Smooth muscle cell (in vitro differentiated cells): Measurements from ENCODE around the gene ERC2. TPM values are rescaled to one million over a fixed set of nuclear protein-coding genes. Genes with fewer than 3 reads are reported as not detected.

Experiments
- DNase-seq: peaks from one replicate; lab custom pipeline; 2025; ENCODE audit not compliant: unreplicated experiment; lab: John Stamatoyannopoulos, UW
- H2AFZ ChIP-seq: fragments of 200-600 bp; sonication (generic); 2 replicates; pipeline ENCODE4 v1.6.0; 2016; ENCODE audit warnings: antibody characterized with exemption, low read depth, mild to moderate bottlenecking
- H3F3A ChIP-seq: fragments of 200-600 bp; sonication (generic); 2 replicates; pipeline ENCODE4 v1.6.0; 2017; ENCODE audit warnings: antibody characterized with exemption, low read depth
- H3K27ac ChIP-seq: fragments of 200-600 bp; sonication (generic); 2 replicates; pipeline ENCODE4 v1.5.1; 2016; ENCODE audit warnings: low read depth, mild to moderate bottlenecking
- H3K27me3 ChIP-seq: fragments of 200-600 bp; sonication (generic); 2 replicates; pipeline ENCODE4 v1.6.1; 2016; ENCODE audit warnings: low read depth, mild to moderate bottlenecking
- H3K36me3 ChIP-seq: fragments of 200-600 bp; sonication (generic); 2 replicates; pipeline ENCODE4 v1.5.1; 2016; ENCODE audit warnings: low read depth
- H3K4me1 ChIP-seq: fragments of 200-600 bp; sonication (generic); 2 replicates; pipeline ENCODE4 v1.5.1; 2016; ENCODE audit warnings: low read depth
- H3K4me2 ChIP-seq: fragments of 200-600 bp; sonication (generic); 2 replicates; pipeline ENCODE4 v1.6.0; 2016; ENCODE audit warnings: mild to moderate bottlenecking
- H3K4me3 ChIP-seq: fragments of 200-600 bp; sonication (generic); 2 replicates; pipeline ENCODE4 v1.5.1; 2016; ENCODE audit warnings: mild to moderate bottlenecking
- H3K79me2 ChIP-seq: fragments of 200-600 bp; sonication (generic); 2 replicates; pipeline ENCODE4 v1.6.0; 2016; ENCODE audit warnings: low read depth, mild to moderate bottlenecking
- H3K9ac ChIP-seq: fragments of 200-600 bp; sonication (generic); 2 replicates; pipeline ENCODE4 v1.6.0; 2016; ENCODE audit warnings: low read depth
- H3K9me3 ChIP-seq: fragments of 200-600 bp; sonication (generic); replicated peaks from 2 replicates; pipeline ENCODE4 v1.5.1; 2016; ENCODE audit warnings: low read depth
- H4K20me1 ChIP-seq: fragments of 200-600 bp; sonication (generic); 2 replicates; pipeline ENCODE4 v1.6.0; 2016; ENCODE audit warnings: low read depth
- CTCF ChIP-seq: fragments of 200-600 bp; sonication (generic); IDR thresholded peaks from 2 replicates; pipeline ENCODE4 v1.5.1; 2017; ENCODE audit warnings: borderline replicate concordance, mild to moderate bottlenecking, antibody characterized with exemption; ENCODE audit not compliant: insufficient read depth, poor library complexity, severe bottlenecking
- WGBS: methylation state at CpG from one replicate; pipeline ENCODE4 v1.1.7; 2016; ENCODE audit warnings: low lambda C conversion rate; 5-methylcytosine and 5-hydroxymethylcytosine counted together
- polyA plus RNA-seq: library from polyadenylated mRNA; unstranded; fragments of >200 nt; fragmentation: Nextera tagmentation; extraction: Ambion mirVana; gene quantifications from 2 replicates; pipeline ENCODE4 v1.2.1, GENCODE V29; 2016
- total RNA-seq: library from RNA; depleted of rRNA; stranded (reverse); fragments of >200 nt; gene quantifications from 2 replicates; pipeline ENCODE4 v1.2.3, GENCODE V29; 2014

ERC2 gene
- total and polyA plus RNA-seq, 2 experiments from 2014 or later: 1.1 TPM; not detected in 1

DNA sequence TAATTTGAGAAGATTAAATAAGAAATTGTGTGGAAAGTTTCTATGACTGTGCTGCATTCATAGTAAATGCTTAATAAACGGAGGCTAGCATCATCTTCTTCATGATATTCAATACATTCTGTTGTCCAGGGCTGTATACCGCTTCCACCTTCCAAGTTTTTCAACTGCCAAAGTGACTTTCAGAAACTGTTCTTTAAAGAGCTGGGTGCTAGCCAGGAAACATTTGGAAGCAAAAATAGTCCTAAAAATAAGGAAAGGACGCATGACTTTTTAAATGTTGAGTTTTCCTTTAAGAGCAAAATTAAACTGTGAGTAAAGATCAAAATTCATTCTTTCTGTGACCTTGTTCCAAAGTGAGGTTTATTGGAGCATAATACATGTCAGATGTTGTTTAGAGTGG, 9.4 kb upstream of the ERC2 start:
- Histone ChIP-seq H3K4me1 (no peaks in the 10 kb centered on the region), H3F3A (no peaks in the 10 kb centered on the region)
- 74% methylated on average over 3 of the region's 3 CpGs for WGBS

GRCh38 chr3:56476771-56477170, 8.5 kb upstream of the ERC2 start:
- 95% methylated on average over 1 of the region's 1 CpG for WGBS
- H3K9ac ChIP-seq: no peak overlapping the region
- TF ChIP-seq CTCF: no peak
- H3K4me2 ChIP-seq: no peak overlapping the region
- H3K9me3 ChIP-seq: no peaks in the 10 kb centered on the region
- H3K27ac ChIP-seq: no peak overlapping the region
- H3K4me1 ChIP-seq: no peaks in the 10 kb centered on the region
- H3F3A ChIP-seq: no peaks in the 10 kb centered on the region
- no peaks in the 10 kb centered on the region for H3K79me2 ChIP-seq
- H3K27me3 ChIP-seq: peaks cover 55% of the 10 kb centered on the region
- no peak overlapping the region for H3K4me3 ChIP-seq
- no peaks in the 10 kb centered on the region for H3K36me3 ChIP-seq
- H2AFZ ChIP-seq: no peak overlapping the region
- no peak for DNase-seq
- H4K20me1 ChIP-seq: no peaks in the 10 kb centered on the region

More for the DNA sequence above, 9.4 kb upstream of the ERC2 start:
- Histone ChIP-seq H3K4me3 (no peak overlapping the region), H3K79me2 (no peaks in the 10 kb centered on the region), H4K20me1 (no peaks in the 10 kb centered on the region), H3K36me3 (no peaks in the 10 kb centered on the region), H3K27ac (no peak overlapping the region), H3K9me3 (no peaks in the 10 kb centered on the region), H2AFZ (no peak overlapping the region), H3K27me3 (peaks cover 55% of the 10 kb centered on the region), H3K9ac (no peak overlapping the region), H3K4me2 (no peak overlapping the region)
- DNase-seq: no peak
- no peak for TF ChIP-seq CTCF

DNA sequence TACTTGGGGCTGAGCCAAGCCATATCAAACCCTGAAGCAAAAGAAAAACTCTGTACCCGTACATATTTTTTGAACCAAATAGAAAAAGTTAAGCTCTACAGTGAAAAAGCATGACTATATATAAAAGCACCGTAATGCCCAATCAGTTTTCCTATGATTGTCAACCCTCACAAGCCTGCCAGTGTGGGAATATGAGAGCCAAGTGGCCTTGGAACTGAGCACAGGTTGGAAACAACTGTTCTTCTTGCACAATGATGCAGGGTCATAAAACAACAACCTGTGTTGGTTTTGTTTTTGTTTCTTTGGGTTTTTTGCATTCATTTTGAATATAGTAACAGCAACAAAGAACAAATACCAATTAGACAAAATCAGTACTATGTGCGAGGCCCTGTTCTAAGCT, 3.5 kb upstream of the ERC2 start:
- no peak overlapping the region for H3K4me2 ChIP-seq
- DNase-seq: no peak
- no peak overlapping the region for H2AFZ ChIP-seq
- TF ChIP-seq CTCF: no peak
- peaks cover 31% of the 10 kb centered on the region for H3K27me3 ChIP-seq
- no peak overlapping the region for H3K27ac ChIP-seq
- H3F3A ChIP-seq: peaks cover 10% of the 10 kb centered on the region
- H3K79me2 ChIP-seq: no peaks in the 10 kb centered on the region
- no peaks in the 10 kb centered on the region for H3K36me3 ChIP-seq
- peaks cover 5% of the 10 kb centered on the region for H3K4me1 ChIP-seq
- no peak overlapping the region for H3K9ac ChIP-seq
- 94% methylated on average over 3 of the region's 3 CpGs for WGBS
- no peaks in the 10 kb centered on the region for H4K20me1 ChIP-seq
- H3K9me3 ChIP-seq: no peaks in the 10 kb centered on the region
- H3K4me3 ChIP-seq: no peak overlapping the region

DNA sequence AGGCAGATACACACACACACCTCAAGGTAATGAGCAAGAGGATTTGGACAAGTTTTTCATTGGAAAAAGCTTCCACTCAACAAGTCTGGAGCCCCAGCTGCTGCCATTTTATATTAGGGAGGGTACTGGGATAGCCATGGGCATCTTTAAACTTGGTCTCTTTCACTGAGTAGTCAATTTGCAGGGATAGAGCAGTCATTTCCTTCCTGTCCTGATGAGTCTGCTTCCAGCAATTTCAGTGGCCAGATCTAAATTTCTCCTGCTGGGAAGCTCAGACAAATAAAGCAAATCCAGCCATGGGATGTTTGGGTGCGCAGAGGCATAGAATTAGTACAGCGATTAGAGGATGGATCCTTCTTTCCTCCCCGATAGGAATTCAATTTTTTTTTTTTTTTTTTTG, 874 bp upstream of the ERC2 start:
- Histone ChIP-seq H3K27me3 (peaks cover 22% of the 10 kb centered on the region), H3K4me3 (no peak overlapping the region), H3K36me3 (no peaks in the 10 kb centered on the region), H3K9me3 (no peaks in the 10 kb centered on the region), H3K79me2 (no peaks in the 10 kb centered on the region), H3K4me1 (peaks cover 5% of the 10 kb centered on the region), H2AFZ (no peak overlapping the region), H3K27ac (no peak overlapping the region), H3K9ac (no peak overlapping the region), H4K20me1 (no peaks in the 10 kb centered on the region), H3F3A (peaks cover 10% of the 10 kb centered on the region), H3K4me2 (no peak overlapping the region)
- WGBS: 100% methylated on average over 3 of the region's 3 CpGs
- DNase-seq: no peak
- no peak for TF ChIP-seq CTCF
